Measurements from ENCODE around the gene MTA1.

DNA sequence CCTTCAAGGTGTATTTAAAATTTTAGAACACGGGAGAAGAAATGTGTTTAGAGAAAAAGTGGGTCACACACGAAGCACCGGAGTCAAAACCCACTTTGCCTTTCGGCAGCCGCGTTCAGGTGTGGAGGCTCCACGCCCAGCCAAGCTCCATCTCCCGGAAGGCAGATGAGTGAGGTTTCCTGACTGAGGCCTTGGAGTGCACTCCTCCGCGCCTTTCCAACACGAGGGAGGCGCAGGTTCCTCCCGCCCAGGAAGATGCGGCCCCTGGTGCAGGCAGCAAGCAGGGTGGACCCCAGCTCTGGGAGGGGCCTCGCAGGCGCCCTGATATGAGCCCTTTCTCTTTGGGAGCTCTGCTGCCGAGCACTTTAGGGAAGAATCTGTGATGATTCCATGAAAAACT lies 22.5 kb downstream of the MTA1 start:
- TF ChIP-seq, protein P1, sequence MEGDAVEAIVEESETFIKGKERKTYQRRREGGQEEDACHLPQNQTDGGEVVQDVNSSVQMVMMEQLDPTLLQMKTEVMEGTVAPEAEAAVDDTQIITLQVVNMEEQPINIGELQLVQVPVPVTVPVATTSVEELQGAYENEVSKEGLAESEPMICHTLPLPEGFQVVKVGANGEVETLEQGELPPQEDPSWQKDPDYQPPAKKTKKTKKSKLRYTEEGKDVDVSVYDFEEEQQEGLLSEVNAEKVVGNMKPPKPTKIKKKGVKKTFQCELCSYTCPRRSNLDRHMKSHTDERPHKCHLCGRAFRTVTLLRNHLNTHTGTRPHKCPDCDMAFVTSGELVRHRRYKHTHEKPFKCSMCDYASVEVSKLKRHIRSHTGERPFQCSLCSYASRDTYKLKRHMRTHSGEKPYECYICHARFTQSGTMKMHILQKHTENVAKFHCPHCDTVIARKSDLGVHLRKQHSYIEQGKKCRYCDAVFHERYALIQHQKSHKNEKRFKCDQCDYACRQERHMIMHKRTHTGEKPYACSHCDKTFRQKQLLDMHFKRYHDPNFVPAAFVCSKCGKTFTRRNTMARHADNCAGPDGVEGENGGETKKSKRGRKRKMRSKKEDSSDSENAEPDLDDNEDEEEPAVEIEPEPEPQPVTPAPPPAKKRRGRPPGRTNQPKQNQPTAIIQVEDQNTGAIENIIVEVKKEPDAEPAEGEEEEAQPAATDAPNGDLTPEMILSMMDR (IDR thresholded peaks at IDR 0.05; ENCODE audit: insufficient read depth, low read length): no peak
- no peak for TF ChIP-seq SPI1 (IDR thresholded peaks at IDR 0.05; ENCODE audit: borderline replicate concordance, low read depth)

All from HL-60 (cell line).